SHP77 treated with DMSO at 0.1 percent for 48 hours (cell line): ENCODE measurements around the gene GPR78.
"Not testable (repeated sequence)": the region's sequence is repeated elsewhere in the genome, so short reads cannot be mapped to it uniquely, and the experiment has no call there.

ENCODE experiments used
- DNase-seq: peaks from one replicate; lab custom pipeline; 2025; lab: John Stamatoyannopoulos, UW

Gene GPR78

DNA sequence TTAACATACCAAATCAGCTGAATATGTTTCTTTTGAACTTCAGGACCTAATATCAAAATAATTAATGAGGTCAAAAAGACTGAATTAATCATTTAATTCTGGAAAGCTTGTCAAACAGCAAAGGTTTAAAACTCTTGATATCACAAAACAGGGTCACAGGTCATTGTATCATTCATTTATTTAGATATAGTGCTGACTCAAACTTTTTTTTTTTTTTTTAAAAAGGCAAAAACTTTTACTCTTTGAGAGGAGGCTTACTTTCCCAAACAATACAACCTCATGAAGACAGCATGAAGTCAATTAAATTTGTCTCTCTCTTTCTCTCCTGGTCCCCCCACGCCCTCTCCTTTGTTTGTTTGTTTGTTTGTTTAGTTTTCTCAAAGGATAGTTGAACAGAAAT is 15.6 kb upstream of the GPR78 start:
- DNase-seq, result no peak

DNA sequence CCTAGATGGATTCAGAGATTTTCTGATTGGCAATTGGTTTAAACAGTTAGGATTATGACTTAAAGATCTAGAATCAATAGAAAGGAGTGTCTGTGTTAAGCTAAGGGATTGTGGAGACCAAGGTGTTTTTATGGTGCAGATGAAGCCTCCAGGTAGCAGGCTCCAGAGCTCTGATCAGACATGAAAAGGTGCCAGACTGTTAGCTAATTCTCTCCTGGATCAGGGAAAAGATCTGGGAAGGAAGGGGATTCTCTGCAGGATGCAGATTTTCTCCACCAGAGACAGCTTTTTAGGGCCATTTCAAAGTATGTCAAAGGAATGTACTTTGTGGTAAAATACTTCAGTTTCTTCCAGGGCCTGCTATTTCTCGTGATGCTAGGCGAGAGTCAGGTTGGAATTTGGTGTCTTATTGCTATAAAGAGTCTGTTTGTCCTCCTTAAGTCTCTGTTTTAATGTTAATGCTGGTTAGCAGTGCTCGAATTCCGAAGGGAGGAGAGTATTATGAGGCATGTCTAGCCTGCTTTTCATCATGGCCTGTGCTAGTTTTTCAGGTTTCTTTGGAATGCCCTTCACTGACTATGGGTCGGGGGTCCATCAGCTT is 12.0 kb upstream of the GPR78 start:
- no peak for DNase-seq

GRCh38 chr4:8570201-8570600 is 10.0 kb upstream of the GPR78 start:
- no peak for DNase-seq

GRCh38 chr4:8571702-8572685 is 8.2 kb upstream of the GPR78 start:
- no peak for DNase-seq

- no peak for DNase-seq
These were observed 6.9 kb upstream of the GPR78 start for GRCh38 chr4:8573266-8573665.

- DNase-seq, result no peak
These were observed 5.3 kb upstream of the GPR78 start for GRCh38 chr4:8574796-8575370.

DNA sequence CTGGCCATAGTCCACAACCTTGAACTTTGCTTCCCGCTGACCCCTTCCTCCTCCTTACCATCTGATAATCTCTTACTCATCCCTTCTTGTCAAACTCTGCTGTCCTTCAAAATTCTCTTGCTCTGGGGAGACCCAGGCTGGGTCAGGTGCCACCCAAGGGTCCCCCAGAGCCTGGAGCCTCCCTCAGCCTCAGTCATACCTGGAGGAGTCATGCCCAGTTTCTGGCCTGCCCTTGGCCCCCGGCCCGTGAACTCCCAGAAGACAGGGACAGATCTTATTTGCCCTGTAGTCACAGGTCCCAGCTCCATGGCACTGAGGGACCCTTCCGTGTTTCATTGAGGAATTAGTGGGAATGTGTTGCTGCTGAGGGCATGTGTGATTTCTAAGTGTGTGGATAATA is 4.7 kb upstream of the GPR78 start:
- DNase-seq, result no peak

GRCh38 chr4:8576591-8576990 is 3.6 kb upstream of the GPR78 start:
- DNase-seq, result not testable (repeated sequence)

- DNase-seq, result no peak
These were observed 3.1 kb upstream of the GPR78 start for GRCh38 chr4:8577046-8577445.

DNA sequence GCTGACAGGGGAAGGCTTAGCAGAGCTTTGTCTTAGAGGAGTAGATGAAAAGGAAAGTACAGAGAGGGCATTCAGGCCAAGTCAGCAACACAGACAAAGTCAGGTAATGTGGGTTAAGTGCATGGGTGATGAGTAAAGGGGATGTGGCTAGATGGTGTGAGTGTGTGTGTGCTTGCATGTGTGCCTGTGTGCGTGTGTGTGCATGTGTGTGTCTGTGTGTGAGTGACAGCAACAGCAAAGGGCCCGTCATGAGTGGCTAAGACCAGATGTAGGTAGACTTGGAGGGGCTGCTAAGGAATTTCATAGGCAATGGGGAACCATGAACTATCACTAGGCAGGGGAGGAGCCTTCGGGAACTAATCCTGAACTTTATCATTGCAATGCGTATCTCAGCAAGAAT is 2.2 kb upstream of the GPR78 start:
- no peak for DNase-seq

GRCh38 chr4:8578717-8579116 is 1.5 kb upstream of the GPR78 start:
- no peak for DNase-seq

- no peak for DNase-seq
These were observed 469 bp upstream of the GPR78 start for GRCh38 chr4:8579526-8580320.

DNA sequence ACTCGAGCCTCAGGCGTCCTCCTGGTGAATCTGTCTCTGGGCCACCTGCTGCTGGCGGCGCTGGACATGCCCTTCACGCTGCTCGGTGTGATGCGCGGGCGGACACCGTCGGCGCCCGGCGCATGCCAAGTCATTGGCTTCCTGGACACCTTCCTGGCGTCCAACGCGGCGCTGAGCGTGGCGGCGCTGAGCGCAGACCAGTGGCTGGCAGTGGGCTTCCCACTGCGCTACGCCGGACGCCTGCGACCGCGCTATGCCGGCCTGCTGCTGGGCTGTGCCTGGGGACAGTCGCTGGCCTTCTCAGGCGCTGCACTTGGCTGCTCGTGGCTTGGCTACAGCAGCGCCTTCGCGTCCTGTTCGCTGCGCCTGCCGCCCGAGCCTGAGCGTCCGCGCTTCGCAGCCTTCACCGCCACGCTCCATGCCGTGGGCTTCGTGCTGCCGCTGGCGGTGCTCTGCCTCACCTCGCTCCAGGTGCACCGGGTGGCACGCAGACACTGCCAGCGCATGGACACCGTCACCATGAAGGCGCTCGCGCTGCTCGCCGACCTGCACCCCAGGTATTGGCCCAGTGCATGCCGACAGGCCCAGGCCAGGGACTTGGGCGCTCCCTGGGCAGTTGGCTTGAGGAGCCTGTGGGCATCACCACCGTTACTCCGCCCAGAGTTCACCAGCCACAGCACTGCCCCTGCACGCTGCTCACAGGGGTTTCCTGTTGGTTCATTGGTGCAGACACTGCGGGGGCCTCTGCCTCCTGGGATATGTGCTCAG is 1.1 kb downstream of the GPR78 start:
- no peak for DNase-seq

GRCh38 chr4:8582016-8582415 is 1.8 kb downstream of the GPR78 start:
- no peak for DNase-seq

DNA sequence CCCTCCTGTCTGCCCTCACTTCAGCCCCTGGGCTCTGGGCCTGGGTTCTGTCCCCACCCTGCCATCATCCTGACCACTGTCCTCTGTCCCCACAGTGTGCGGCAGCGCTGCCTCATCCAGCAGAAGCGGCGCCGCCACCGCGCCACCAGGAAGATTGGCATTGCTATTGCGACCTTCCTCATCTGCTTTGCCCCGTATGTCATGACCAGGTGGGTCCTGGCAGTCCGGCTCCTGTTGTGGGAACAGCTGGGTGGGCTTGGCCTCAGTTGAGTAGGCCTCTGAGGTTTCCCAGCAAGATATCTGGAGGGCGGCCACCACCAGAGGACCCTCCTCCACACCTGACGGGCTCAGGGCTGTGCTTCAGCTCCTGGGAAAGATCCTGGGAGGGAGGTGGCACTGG is 2.2 kb downstream of the GPR78 start:
- no peak for DNase-seq

DNA sequence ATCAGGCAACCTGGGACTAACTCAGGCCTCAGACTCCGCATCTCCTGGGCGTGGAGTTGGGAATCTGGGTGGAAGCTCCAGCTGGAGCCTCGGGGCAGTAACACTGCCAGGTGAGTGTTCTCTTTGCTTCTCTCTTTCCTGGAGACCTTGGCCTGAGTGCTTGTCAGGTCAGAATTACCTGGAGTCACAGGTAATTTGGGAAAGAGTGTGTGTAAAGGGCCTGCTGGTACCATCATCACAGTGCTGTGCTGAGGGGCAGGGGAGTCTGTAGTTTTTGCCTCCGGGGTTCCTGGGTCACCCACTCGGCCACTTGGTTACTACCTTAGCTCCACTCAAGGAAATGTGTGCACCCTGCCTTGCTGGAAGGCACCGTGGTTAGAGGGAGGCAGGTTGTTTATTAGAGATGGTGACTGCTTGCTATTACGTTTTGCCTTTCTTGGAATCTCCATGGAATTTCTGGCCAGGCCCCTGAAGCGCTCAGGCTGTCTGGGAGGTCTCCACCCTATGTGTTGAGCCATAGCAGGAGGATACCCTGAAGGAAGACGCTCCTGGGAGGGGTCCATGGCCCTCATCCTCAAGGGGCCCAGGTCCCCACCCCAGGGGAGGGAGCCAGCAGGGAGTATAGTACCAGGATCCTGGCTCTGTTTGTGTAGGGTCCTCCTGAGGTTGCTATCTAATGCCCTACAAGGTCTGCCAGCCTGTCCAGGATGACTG is 2.9 kb downstream of the GPR78 start:
- DNase-seq, result no peak

GRCh38 chr4:8583655-8584025 is 3.4 kb downstream of the GPR78 start:
- DNase-seq, result no peak

- no peak for DNase-seq
These were observed 5.0 kb downstream of the GPR78 start for GRCh38 chr4:8585186-8585585.

DNA sequence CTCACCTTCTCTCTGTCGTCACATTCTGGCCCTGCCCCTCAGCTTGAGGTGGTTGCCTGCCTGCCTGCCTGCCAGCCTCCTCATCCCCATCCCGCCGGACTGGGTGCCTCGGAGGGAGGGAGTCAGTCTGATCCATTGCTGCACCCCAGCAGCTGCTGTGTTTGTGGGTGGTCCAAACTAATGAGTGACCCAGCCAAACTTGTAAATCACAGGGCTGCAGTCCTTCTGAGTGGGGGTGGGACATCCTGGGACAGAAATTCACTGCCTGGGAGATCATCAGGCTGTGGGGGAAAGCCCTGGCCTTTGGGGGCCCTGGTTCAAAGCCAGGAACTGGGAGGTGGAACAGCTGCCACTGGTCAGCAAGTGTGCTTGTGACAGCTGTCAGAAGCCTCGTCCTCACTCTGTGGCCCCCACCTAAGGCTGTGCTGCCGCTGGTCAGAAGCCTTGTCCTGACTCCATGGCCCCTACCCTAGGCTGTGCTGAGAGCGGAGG is 5.6 kb downstream of the GPR78 start:
- no peak for DNase-seq

GRCh38 chr4:8586246-8586645 is 6.1 kb downstream of the GPR78 start:
- no peak for DNase-seq
